Mesenteric fat pad (tissue), 1 donor: ENCODE data around the gene XAB2. TPM values are rescaled to one million over a fixed set of nuclear protein-coding genes. Genes with fewer than 3 reads are reported as not detected.
"Not testable (repeated sequence)": the region's sequence is repeated elsewhere in the genome, so short reads cannot be mapped to it uniquely, and the experiment has no call there.

ENCODE experiments used
- DNase-seq: peaks from one replicate; pipeline ENCODE4 v3.0.0-alpha.2; 2020; ENCODE audit warnings: low spot score
- total RNA-seq: library from RNA; stranded (reverse); fragmentation: NEBNext Ultra II Directional; extraction: Animal tissue kit (Norgen Biotek cat#: 25700); gene quantifications from one replicate; pipeline ENCODE4 v1.2.1, GENCODE V29; 2021
- donor health status: DM: yes; HTN: yes; CAD: no.

The XAB2 gene
- total RNA-seq, 1 donor from 2014 or later: 19.5 TPM

GRCh38 chr19:7650148-7650547 lies 20.8 kb upstream of the XAB2 start:
- no peak for DNase-seq

GRCh38 chr19:7648265-7649014 lies 19.1 kb upstream of the XAB2 start:
- DNase-seq: no peak

GRCh38 chr19:7647156-7647555 lies 17.8 kb upstream of the XAB2 start:
- no peak for DNase-seq

- DNase-seq: no peak
Observed at GRCh38 chr19:7646426-7646700, 17.0 kb upstream of the XAB2 start.

GRCh38 chr19:7645656-7646425 lies 16.5 kb upstream of the XAB2 start:
- no peak for DNase-seq

DNA sequence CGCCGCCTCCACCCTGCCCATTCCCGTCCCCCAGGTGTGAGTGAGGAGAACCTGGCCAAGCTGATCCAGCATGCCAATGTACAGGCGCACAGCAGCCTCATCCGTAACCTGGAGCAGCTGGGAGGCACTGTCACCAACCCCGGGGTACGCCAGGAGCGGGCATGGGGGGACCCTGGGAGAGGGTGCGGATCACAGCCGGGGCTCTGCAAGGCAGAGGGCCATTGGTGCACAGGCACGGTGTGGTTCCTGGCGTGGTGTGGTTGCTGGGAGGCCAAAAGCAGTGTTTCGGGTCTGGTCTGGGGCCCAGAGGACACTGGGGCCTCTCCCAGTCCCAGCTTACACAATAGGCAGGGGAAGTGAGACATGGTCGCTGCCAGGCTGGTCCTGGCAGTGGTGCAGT lies 15.8 kb upstream of the XAB2 start:
- DNase-seq: no peak

DNA sequence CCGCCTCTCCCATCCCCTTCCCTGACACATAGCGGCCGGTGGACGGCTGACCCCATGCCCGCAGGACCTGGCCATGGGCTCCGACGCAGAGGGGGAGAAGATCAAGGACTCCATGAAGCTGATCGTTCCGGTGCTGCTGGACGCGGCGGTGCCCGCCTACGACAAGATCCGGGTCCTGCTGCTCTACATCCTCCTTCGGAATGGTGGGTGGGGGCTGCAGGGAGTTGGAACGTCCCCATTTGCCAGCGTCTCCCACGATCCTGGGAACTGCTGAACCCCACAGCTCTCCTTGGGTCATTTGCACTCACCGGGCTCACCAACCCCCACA lies 15.2 kb upstream of the XAB2 start:
- no peak for DNase-seq

DNA sequence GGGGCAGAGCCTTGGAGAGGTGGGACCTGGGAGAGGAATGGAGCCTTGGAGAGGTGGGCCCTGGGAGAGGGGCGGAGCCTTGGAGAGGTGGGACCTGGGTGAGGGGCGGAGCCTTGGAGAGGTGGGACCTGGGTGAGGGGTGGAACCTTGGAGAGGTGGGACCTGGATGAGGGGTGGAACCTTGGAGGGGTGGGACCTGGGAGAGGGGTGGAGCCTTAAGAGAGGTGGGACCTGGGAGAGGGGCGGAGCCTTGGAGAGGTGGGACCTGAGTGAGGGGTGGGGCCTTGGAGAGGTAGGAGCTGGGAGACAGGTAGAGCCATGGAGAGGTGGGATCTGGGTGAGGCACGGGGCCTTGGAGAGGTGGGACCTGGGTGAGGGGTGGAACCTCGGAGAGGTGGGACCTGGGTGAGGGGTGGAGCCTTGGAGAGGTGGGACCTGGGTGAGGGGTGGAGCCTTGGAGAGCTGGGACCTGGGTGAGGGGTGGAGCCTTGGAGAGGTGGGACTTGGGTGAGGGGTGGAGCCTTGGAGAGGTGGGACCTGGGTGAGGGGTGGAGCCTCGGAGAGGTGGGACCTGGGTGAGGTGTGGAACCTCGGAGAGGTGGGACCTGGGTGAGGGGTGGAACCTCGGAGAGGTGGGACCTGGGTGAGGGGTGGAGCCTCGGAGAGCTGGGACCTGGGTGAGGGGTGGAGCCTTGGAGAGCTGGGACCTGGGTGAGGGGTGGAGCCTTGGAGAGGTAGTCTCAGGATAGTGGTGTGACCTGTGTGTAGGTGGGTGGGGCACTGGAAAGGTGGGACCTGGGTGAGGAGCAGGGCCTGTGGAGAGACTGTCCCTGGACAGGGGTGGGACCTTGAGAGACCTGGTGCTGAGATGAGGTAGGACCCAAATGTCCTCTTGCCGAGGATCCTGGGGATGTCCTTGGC lies 14.5 kb upstream of the XAB2 start:
- DNase-seq: not testable (repeated sequence)

- no peak for DNase-seq
Observed at GRCh38 chr19:7643031-7643415, 13.7 kb upstream of the XAB2 start.

GRCh38 chr19:7642295-7643030 lies 13.1 kb upstream of the XAB2 start:
- no peak for DNase-seq

DNA sequence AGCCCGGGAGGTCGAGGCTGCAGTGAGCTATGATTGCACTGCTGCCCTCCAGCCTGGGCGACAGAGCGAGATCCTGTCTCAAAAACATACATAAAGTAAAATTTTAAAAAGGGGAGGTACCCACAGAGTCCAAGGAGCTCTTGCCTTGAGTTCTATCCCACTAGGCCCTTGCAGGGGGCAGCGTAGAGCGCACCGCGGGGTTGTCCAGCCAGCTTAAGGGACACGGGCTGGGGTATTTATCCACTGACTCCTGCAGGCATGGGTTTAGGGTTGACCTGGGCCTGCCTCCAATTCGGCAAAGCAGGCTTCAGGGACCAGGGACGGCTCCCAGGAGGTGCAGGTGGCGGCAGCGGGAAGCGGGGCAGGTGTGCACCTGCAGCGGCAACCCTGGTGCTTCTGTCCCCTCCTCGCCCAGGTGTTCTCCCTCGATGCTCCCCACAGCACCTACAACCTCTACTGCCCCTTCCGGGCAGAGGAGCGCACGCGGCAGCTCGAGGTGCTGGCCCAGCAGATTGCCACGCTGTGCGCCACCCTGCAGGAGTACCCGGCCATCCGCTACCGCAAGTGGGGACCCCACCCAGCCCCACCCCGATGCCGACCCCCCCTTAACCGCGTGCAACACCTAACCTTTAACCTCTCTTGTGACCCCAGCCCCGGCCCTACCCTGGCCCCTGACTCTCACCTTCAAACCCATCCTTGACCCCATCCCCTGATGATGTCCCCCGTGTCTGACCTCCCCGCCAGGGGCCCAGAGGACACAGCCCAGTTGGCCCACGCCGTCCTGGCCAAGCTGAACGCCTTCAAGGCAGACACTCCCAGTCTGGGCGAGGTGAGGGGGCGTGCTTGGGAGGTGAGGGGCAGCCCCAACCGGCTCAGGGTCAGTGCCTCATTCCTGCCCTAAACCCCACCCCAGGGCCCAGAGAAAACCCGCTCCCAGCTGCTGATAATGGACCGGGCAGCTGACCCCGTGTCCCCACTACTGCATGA lies 12.2 kb upstream of the XAB2 start:
- no peak for DNase-seq

DNA sequence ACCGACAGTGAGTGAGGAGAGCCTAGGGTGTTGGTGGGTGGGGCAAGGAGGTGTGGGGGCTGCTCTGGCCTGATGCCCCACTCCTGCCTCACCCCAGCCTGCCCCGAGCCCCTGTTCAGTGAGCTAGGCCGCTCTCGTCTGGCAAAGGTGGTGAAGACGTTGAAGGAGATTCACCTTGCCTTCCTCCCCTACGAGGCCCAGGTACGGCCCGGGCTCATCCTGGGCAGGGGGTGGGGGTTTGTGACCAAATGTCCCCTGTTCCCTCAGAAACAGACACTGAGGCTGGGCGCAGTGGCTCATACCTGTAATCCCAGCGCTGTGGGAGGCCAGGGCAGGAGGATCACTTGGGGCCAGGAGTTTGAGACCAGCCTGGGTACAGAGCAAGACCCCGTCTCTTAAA lies 11.5 kb upstream of the XAB2 start:
- no peak for DNase-seq

DNA sequence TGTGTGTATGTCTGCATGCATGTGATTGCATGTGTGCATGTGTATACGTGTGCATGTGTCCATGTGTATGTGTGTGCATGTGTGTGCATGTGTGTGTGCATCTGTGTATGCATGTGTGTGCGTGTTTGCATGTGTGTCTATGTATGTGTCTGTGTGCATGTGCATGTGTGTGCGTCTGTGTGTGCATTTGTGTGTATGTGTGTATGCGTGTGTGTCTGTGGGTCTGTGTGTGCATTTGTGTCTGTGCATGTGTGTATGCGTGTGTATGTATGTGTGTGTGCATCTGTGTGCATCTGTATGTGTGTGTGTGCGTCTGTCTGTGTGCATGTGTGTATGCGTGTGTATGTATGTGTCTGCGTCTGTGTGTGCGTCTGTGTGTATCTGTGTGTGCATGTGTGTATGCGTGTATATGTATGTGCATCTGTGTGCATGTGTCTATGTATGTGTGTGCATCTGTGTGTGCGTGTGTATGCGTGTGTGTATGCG lies 10.6 kb upstream of the XAB2 start:
- DNase-seq: no peak

DNA sequence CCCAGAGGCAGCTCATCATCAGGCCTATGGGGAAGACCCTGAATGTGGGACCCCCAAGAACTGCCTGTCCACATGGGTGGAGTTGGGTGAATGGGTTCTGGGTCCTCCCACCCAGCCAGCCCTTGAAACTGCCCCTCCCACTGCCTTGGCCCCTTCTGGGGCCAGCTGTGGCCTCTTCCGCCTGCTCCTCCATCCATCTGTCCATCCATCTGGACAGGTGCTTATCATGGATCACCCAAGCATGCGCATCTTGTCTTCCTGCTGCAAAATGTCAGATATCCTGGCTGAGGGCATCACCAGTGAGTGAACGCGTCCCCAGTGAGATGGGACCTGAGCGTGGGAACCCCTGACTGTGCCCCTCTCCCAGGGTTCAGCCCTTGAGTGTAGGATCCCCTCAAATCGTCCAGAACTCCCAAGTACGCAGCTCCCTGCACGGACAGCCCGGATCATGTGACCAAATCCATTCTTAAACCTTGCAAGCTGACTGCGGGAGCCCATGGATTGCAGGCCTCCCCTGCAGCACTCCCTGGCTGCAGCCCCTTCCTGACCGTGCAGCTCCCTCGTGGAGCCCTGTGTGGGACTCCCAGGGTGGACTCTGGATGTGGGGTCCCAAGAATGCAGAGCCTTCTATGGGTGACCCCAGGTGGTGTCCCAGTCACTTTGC lies 9.6 kb upstream of the XAB2 start:
- no peak for DNase-seq

GRCh38 chr19:7637374-7638256 lies 8.3 kb upstream of the XAB2 start:
- no peak for DNase-seq

DNA sequence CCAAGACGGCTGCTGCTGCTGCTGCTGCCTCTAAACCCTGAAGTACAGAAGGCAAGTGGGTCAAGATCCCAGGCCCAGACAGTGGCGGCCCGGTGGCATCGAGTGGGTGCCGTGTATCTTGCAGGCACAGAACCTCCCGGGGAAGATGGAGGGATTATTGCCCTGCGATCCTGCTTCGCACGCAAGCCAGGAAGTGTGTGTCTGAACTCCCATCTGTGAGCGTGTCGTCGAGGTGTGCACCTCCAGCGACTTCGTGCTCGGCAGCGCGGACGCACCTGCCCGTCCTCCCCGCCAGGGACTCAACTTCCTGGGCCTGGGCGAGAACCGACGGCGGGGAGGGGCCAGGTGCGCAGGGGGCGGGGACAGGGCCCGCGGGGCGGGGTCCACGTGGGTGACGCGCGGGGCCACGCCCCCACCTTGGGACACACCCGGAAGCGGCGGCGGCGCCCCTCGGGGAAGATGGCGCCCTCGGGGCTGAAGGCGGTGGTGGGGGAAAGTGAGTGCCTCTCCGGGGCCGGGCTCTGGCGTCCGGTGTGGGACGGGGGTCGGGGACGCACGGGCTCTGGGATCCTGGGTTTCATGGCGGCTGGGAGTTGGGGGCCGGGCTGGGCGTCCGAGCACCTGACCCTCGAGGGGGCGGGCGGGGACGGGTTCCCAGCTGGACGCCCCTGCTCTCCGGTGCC lies 7.5 kb upstream of the XAB2 start, which contains the start of gene STXBP2:
STXBP2 (plus strand) TSS at position 420 of the 683 bp plus-strand sequence; CDS start at position 460, 40 bp downstream.
- DNase-seq: peak; percentile 94

- DNase-seq: no peak
Observed at GRCh38 chr19:7636317-7636690, 7.0 kb upstream of the XAB2 start.

DNA sequence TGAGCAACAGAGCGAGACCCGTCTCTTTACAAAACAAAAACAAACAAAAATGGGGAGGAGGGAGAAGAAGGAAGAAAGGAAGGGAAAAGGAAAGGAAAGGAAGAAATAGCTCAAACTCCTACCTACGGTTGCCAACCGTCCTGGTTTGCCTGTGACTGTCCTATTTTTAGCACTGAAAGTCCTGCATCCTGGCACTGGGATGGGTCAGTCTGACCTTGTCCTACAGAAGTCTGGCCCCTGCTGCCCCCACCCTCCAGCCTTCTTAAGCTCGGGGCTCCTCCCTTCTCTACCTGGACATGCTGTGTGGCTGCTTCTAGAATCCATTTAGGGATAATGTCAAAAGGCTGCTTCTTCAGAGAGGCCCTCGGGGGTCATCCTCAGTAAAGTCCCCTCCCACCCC lies 6.3 kb upstream of the XAB2 start:
- no peak for DNase-seq
